IPS-15b (cell line): Measurements from ENCODE around the gene RASSF8.

Source experiments
- H3K27me3 ChIP-seq: one replicate; pipeline ENCODE4 v1.6.1; 2013; ENCODE audit warnings: low read length; ENCODE audit not compliant: control insufficient read depth, insufficient read depth
- H3K36me3 ChIP-seq: one replicate; pipeline ENCODE4 v1.6.1; 2013; ENCODE audit warnings: low read length; ENCODE audit not compliant: control insufficient read depth, insufficient read depth
- H3K4me1 ChIP-seq: one replicate; pipeline ENCODE4 v1.6.1; 2013; ENCODE audit warnings: mild to moderate bottlenecking, low read length; ENCODE audit not compliant: control insufficient read depth, insufficient read depth
- H3K4me3 ChIP-seq: one replicate; pipeline ENCODE4 v1.5.1; 2013; ENCODE audit warnings: low read depth, low read length
- H3K9ac ChIP-seq: one replicate; pipeline ENCODE4 v1.6.1; 2013; ENCODE audit warnings: low read depth, mild to moderate bottlenecking, low read length
- H3K9me3 ChIP-seq: one replicate; pipeline ENCODE4 v1.6.1; 2013; ENCODE audit warnings: mild to moderate bottlenecking, low read length; ENCODE audit not compliant: control insufficient read depth, insufficient read depth

Gene RASSF8

GRCh38 chr12:26126340-26127284 is 168.1 kb downstream of the RASSF8 start:
- Histone ChIP-seq H3K36me3 (no peaks in the 10 kb centered on the region), H3K27me3 (peaks cover 80% of the 10 kb centered on the region), H3K9me3 (no peaks in the 10 kb centered on the region), H3K4me3 (peak overlapping the region; percentile 57), H3K9ac (peak overlapping the region; percentile 37), H3K4me1 (peaks cover 9% of the 10 kb centered on the region)

- H3K36me3 ChIP-seq = no peaks in the 10 kb centered on the region
- no peaks in the 10 kb centered on the region for H3K9me3 ChIP-seq
- H3K9ac ChIP-seq = no peak overlapping the region
- H3K4me3 ChIP-seq = peak overlapping the region; percentile 57
- peaks cover 9% of the 10 kb centered on the region for H3K4me1 ChIP-seq
- peaks cover 84% of the 10 kb centered on the region for H3K27me3 ChIP-seq
Measured at GRCh38 chr12:26127404-26127803, 168.9 kb downstream of the RASSF8 start.

DNA sequence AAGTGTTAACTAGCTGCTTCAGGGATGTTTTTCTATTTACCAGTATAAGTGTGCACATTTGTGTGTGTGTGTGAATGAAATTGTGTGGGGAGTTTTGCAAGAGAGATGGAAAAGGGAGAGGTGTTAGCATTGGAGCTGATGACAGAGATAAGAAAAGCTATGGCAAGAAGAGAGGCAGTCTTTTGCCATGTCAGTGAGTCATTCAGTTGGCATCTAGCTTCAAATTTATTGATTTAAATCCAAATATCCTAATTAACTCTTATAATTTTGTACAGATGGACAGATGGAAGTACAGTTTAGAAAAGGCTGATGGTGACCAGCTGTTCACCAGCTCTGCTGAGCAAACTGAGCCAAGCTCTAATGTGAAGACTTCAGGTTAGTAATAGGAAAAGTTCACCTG is 169.7 kb downstream of the RASSF8 start:
- Histone ChIP-seq H3K27me3 (peaks cover 85% of the 10 kb centered on the region), H3K4me3 (peak overlapping the region; percentile 2), H3K9ac (no peak overlapping the region)

More for the DNA sequence above, 169.7 kb downstream of the RASSF8 start:
- Histone ChIP-seq H3K4me1 (peaks cover 9% of the 10 kb centered on the region), H3K36me3 (no peaks in the 10 kb centered on the region), H3K9me3 (no peaks in the 10 kb centered on the region)
